Measurements from ENCODE around the gene LIX1.
"Not testable (repeated sequence)": the region's sequence is repeated elsewhere in the genome, so short reads cannot be mapped to it uniquely, and the experiment has no call there.

The LIX1 gene

DNA sequence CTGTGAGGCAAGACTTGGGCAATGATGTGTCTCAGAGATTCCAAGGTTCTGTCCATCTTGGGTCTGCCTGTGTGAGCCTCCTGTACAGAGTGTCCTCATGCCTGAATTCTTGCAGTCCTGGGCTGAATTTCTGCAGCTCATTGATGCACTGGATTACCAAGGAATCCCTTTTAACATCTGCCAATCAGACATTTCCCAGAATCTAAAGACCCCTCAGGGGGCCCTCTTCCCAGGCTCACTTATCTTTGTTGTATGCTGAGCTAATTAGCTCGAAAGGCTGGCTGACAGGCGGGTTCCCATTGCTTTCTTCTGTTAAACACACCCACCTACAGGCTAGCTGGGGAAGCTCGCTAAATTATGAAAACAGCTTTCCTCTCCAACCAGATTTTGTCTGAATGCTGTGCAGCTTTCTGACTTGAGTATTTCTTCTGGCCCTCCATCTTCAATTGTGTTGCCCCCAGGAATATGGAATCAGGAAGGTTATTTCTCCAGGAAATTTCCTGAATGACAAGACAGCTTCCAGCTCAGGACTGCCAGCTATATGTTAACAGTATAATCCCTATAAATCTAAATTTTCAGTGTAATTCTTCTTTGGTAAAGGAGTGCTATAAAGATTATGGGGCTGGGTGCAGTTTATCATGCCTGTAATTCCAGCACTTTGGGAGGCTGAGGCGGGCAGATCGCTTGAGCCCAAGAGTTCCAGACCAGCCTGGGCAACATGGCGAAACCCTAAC lies at the start of gene LIX1:
Gene LIX1, minus strand, starts transcription at position 91 of the 734 bp plus-strand sequence. Its CDS starts 35 bp downstream, at position 56.
- peak in 50 of 56 donors; percentile 6 to 84 (median 43) for DNase-seq

DNA sequence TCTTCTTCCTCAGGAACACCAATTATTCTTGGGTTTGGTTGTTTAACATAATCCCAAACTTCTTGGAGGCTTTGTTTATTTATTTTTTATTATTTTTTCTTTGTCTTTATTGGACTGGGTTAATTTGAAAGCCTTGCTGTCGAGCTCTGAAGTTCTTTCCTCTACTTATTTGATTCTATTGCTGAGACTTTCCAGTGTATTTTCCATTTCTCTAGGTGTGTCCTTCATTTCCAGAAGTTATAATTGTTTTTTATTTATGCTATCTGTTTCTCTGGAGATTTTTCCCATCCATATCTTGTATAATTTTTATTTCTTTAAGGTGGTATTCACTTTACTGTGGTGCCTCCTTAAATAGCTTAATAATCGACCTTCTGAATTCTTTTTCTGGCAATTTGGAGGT lies 49.5 kb upstream of the LIX1 start:
- no peak for DNase-seq

DNA sequence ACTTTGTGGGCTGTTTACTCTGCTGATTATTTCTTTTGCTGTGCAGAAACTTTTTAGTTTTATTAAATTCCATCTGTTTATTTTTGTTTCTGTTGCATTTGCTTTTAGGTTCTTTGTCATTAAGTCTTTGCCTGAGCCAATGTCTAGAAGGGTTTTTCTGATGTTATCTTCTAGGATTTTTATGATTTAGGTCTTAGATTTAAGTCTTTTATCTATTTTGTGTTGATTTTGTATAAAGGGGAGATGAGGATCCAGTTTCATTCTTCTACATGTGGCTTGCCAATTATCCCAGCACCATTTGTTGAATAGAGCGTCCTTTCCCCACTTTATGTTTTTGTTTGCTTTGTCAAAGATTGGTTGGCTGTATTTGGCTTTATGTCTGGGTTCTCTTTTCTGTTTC lies 47.1 kb upstream of the LIX1 start:
- DNase-seq, result not testable (repeated sequence)

DNA sequence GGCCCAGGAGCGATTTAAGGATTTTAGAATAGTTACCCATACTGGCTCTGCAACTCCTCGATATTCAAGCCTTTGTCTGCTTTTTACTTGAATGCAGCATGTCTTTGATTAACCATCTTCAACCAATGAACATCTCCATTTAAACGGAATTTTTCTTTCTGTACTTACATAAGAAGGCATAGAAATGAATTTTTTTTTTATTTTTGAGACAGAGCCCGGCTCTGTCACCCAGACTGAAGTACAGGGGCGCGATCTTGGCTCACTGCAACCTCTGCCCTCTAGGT lies 41.5 kb upstream of the LIX1 start:
- DNase-seq, result no peak

DNA sequence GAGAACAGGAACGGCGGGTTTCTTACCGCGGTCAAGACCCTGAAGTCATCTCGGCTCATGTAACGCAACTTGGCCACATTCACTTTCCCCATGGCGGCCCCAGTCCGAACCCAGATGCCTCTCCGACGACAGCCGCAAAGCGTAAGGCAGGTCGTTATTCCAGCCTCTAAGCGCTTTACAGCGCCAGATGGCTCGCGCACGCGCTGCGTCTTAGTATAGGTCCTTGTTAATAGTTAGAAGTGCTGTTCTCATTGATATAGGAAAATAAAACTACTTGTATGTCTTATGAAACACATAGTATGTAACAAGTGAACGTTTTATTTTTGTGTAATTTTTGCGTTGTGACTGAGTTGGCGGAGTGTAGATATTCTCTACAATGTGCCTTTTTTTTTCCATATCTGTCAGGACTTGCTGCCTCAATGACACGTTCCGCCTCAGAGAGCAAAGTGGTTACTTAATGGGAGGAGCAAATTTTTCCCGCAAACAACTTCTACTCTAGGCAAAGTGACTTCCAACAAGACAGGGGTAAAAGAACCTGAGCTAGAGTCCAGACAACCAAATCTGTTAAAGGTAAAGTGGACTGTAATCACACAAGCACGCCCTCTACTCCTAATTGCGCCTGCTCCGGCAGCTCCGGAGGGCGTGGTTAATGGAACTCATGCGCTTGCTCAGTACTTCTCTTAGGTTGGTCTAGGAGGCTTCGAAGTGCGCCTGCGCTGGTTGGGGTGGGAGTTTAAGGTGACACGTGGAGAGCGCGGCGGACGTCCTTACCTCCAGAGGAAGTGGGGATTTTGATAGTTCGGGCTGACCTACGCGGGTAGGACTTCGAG lies 40.9 kb upstream of the LIX1 start, which contains the start of gene RIOK2:
Gene RIOK2, minus strand, starts transcription at position 148 of the 830 bp plus-strand sequence. Its CDS starts 56 bp downstream, at position 92.
- DNase-seq, result peak; percentile 44 to 95 (median 87)

GRCh38 chr5:97182571-97183099 lies 40.2 kb upstream of the LIX1 start:
- DNase-seq, result peak in 1 of 56 donors; percentile 44

GRCh38 chr5:97181856-97182545 lies 39.6 kb upstream of the LIX1 start:
- DNase-seq, result no peak

- not testable (repeated sequence) for DNase-seq
Measured at GRCh38 chr5:97179457-97179856, 37.0 kb upstream of the LIX1 start.

DNA sequence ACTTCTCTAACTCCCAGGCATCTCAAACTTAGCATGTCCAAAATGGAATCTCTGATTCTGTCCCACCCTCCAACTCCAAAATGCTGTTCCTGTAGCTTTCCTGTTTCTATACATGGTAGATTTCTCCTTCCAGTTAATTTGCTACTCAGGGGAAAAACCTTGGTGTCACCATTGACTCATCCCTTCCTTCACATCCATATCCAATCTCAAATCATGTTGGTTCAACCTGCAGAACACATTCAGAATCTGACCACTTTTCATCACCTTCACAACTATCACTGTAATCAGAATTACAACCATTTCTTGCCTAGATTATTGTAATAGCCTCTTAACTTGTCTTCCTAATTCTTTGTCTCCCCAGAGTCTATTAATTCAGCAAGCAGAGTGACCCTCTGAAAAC lies 29.8 kb upstream of the LIX1 start:
- DNase-seq, result no peak

- no peak for DNase-seq
Measured at GRCh38 chr5:97171703-97172102, 29.3 kb upstream of the LIX1 start.

GRCh38 chr5:97167435-97167834 lies 25.0 kb upstream of the LIX1 start:
- no peak for DNase-seq

DNA sequence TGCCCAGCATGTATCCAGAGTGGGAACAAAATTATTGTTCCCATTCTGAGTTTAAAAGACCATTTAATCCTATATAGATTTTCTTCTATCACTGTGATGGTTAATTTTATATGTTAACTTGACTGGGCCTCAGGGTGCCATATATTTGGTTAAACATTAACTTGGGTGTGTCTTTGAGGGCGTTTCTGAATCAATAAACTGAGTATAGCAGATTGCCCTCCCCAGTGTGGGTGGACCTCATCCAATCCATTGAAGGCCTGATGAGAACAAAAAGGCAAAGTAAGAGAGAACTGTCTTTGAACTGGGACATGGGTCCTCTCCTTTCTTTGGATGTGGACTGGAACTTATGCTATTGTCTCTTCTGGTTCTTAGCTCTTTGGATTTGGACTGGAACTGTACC lies 23.3 kb upstream of the LIX1 start:
- no peak for DNase-seq

GRCh38 chr5:97164846-97165245 lies 22.4 kb upstream of the LIX1 start:
- no peak for DNase-seq

GRCh38 chr5:97163790-97164285 lies 21.4 kb upstream of the LIX1 start:
- no peak for DNase-seq

GRCh38 chr5:97163360-97163764 lies 21.0 kb upstream of the LIX1 start:
- no peak for DNase-seq

- peak in 41 of 56 donors; percentile 2 to 83 (median 33) for DNase-seq
Measured at GRCh38 chr5:97162045-97162444, 19.6 kb upstream of the LIX1 start.

DNA sequence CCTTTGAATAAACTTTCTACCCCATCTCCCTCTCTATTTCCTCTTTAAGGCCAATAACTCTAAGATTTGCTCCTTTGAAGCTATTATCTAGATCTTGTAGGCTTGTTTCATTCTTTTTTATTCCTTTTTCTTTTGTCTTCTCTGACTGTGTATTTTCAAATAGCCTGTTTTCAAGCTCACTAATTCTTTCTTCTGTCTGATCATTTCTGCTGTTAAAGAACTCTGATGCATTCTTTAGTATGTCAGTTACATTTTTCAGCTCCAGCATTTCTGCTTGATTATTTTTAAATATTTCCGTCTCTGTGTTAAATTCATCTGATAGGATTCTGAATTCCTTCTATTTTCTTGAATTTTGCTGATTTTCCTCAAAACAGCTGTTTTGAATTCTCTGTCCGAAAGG lies 15.3 kb upstream of the LIX1 start:
- no peak for DNase-seq

- no peak for DNase-seq
Measured at GRCh38 chr5:97151370-97151769, 9.0 kb upstream of the LIX1 start.

DNA sequence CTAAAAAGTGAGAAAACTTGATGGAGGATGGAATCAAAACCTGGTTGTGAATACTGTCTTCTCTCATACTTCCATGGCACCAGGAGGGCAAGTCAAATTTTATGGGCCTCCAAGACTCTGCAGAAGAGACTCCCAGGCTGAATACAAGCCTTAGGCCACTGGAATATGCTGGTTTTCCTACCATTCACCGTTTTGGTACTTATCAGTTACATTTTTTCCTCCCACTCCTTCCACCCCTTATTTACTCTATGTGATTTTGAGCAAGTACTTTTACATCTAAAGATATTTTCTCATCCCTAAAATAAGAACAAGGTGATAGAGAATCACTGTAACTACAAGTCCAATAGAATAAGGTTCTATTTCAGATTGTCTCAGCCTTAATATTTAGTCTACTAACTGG lies 8.0 kb upstream of the LIX1 start:
- no peak for DNase-seq

DNA sequence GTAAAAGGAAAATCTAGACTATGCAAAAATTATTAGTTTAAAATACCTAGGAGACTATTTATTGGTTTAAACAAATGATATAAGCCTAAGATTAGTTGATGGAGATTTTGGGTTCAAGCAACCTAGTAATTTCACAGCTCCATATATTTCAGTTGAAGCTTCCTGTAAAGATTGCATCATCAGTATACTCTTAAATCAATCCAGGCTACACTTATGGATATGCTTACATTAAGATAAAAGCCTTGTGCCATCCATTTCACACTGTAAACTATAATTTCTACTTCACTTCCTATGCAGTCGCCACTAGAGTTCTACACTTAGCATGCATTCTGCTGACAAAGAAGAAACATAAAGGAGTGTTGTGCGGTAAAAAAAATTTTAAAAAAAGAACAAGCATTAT lies 7.3 kb upstream of the LIX1 start:
- DNase-seq, result no peak

GRCh38 chr5:97148288-97148687 lies 5.9 kb upstream of the LIX1 start:
- no peak for DNase-seq

- no peak for DNase-seq
Measured at GRCh38 chr5:97143704-97144103, 1.3 kb upstream of the LIX1 start.
